Gastroesophageal sphincter (tissue), 4 donors: ENCODE results near the gene FRMD1. TPM values are rescaled to one million over a fixed set of nuclear protein-coding genes. Genes with fewer than 3 reads are reported as not detected.

Experiments used
- ATAC-seq: fragments of 150-250 bp; one replicate; pipeline ENCODE4 v1.9.1; 2016; ENCODE audit warnings: mild to moderate bottlenecking, moderate library complexity
- H3K27ac ChIP-seq, 4 donors: fragments of 200-600 bp; sonication (generic) in 3 of 4; 1 replicate in 3 of 4; 2 replicates in 1 of 4; pipeline ENCODE4 v1.5.1; 2016 to 2019
- H3K27me3 ChIP-seq: fragments of 200-600 bp; sonication (generic); one replicate; pipeline ENCODE4 v1.5.1; 2019
- H3K36me3 ChIP-seq, 2 donors: fragments of 200-600 bp; sonication (generic); one replicate each; pipeline ENCODE4 v1.5.1; 2019; ENCODE audit warnings: control low read depth in 1 of 2
- H3K4me1 ChIP-seq, 3 donors: fragments of 200-600 bp; sonication (generic); 1 replicate in 2 of 3; 2 replicates in 1 of 3; pipeline ENCODE4 v1.5.1; 2016 to 2019; ENCODE audit warnings: control low read depth in 2 of 3
- H3K4me3 ChIP-seq, 2 donors: fragments of 200-600 bp; sonication (generic); one replicate each; pipeline ENCODE4 v1.5.1; 2019; ENCODE audit warnings: mild to moderate bottlenecking in 1 of 2, moderate library complexity in 1 of 2
- H3K9me3 ChIP-seq, 3 donors: fragments of 200-600 bp; sonication (generic); one replicate each; pipeline ENCODE4 v1.5.1; 2017 to 2019; ENCODE audit warnings: control low read depth in 2 of 3
- EP300 ChIP-seq: sonication (generic); formaldehyde crosslinking; IDR thresholded peaks from one replicate; pipeline ENCODE4 v1.6.1; 2017; ENCODE audit warnings: antibody characterized with exemption, mild to moderate bottlenecking
- POLR2A ChIP-seq, 2 donors: fragments of 450-650 bp; IDR thresholded peaks; one replicate each; pipeline ENCODE4 v1.6.1; 2017; ENCODE audit warnings: antibody characterized with exemption in 2 of 2, mild to moderate bottlenecking in 2 of 2, moderate library complexity in 1 of 2
- POLR2AphosphoS5 ChIP-seq: sonication (generic); formaldehyde crosslinking; IDR thresholded peaks from one replicate; pipeline ENCODE4 v1.6.1; 2017; ENCODE audit warnings: antibody characterized with exemption
- WGBS, 2 donors: methylation state at CpG; one replicate each; pipeline ENCODE4 v1.1.5; 2018; ENCODE audit warnings: low coverage in 1 of 2; 5-methylcytosine and 5-hydroxymethylcytosine counted together
- total RNA-seq, 4 donors: library from RNA; depleted of rRNA; stranded (reverse); fragments of >200 nt; gene quantifications; one replicate each; pipeline ENCODE4 v1.1.0, GENCODE V29; 2016
- TF ChIP-seq, protein P1 (sequence below), 4 experiments: fragments of 200-600 bp in 2 of 4; fragments of 450-650 bp in 2 of 4; sonication (generic) in 1 of 4; IDR thresholded peaks; one replicate each; pipeline ENCODE4 v1.5.1; 2017 to 2019; ENCODE audit warnings: antibody characterized with exemption in 4 of 4, mild to moderate bottlenecking in 2 of 4, moderate library complexity in 2 of 4

FRMD1 gene
- total RNA-seq, 4 donors from 2014 or later = 0.10 to 0.54 (median 0.23) TPM; not detected in 1

GRCh38 chr6:168099201-168100010 is 20.4 kb upstream of the FRMD1 start:
- ATAC-seq = no peak
- no peak for TF ChIP-seq POLR2AphosphoS5
- TF ChIP-seq, protein P1, sequence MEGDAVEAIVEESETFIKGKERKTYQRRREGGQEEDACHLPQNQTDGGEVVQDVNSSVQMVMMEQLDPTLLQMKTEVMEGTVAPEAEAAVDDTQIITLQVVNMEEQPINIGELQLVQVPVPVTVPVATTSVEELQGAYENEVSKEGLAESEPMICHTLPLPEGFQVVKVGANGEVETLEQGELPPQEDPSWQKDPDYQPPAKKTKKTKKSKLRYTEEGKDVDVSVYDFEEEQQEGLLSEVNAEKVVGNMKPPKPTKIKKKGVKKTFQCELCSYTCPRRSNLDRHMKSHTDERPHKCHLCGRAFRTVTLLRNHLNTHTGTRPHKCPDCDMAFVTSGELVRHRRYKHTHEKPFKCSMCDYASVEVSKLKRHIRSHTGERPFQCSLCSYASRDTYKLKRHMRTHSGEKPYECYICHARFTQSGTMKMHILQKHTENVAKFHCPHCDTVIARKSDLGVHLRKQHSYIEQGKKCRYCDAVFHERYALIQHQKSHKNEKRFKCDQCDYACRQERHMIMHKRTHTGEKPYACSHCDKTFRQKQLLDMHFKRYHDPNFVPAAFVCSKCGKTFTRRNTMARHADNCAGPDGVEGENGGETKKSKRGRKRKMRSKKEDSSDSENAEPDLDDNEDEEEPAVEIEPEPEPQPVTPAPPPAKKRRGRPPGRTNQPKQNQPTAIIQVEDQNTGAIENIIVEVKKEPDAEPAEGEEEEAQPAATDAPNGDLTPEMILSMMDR (IDR thresholded peaks at IDR 0.05) = no peak
- TF ChIP-seq POLR2A (IDR thresholded peaks at IDR 0.05) = no peak
- TF ChIP-seq EP300 = no peak
- Histone ChIP-seq H3K4me3 (no peak overlapping the region), H3K9me3 (no peaks in the 10 kb centered on the region), H3K27ac (no peak overlapping the region), H3K27me3 (peaks cover 57% of the 10 kb centered on the region), H3K4me1 (peaks cover 0 to 18% (median 7%) of the 10 kb centered on the region in 3 donors), H3K36me3 (no peaks in the 10 kb centered on the region)
- 0 to 78% methylated on average over 1 to 3 of the region's 23 CpGs for WGBS, 2 donors

- H3K4me3 ChIP-seq = no peak overlapping the region
- no peak for ATAC-seq
- WGBS, 2 donors = no CpG with 5 or more reads among the region's 13 CpGs
- H3K27ac ChIP-seq = no peak overlapping the region
- peaks cover 0 to 18% (median 7%) of the 10 kb centered on the region in 3 donors for H3K4me1 ChIP-seq
- no peaks in the 10 kb centered on the region for H3K36me3 ChIP-seq
- no peak for TF ChIP-seq POLR2A (IDR thresholded peaks at IDR 0.05)
- no peak for TF ChIP-seq EP300
- TF ChIP-seq, protein P1 (IDR thresholded peaks at IDR 0.05) = no peak
- TF ChIP-seq POLR2AphosphoS5 = no peak
- no peaks in the 10 kb centered on the region for H3K9me3 ChIP-seq
- peaks cover 53% of the 10 kb centered on the region for H3K27me3 ChIP-seq
These were observed 19.4 kb upstream of the FRMD1 start for GRCh38 chr6:168098431-168098861.

- no peak overlapping the region for H3K27ac ChIP-seq
- peaks cover 47% of the 10 kb centered on the region for H3K27me3 ChIP-seq
- H3K4me1 ChIP-seq = peaks cover 0 to 18% (median 7%) of the 10 kb centered on the region in 3 donors
- WGBS, 2 donors = 87% methylated on average over 4 of the region's 22 CpGs
- ATAC-seq = no peak
- no peaks in the 10 kb centered on the region for H3K36me3 ChIP-seq
- no peaks in the 10 kb centered on the region for H3K9me3 ChIP-seq
- H3K4me3 ChIP-seq = no peak overlapping the region
- TF ChIP-seq, protein P1 (IDR thresholded peaks at IDR 0.05) = no peak
- TF ChIP-seq POLR2AphosphoS5 (no peak), EP300 (no peak), POLR2A (IDR thresholded peaks at IDR 0.05) (no peak)
These were observed 18.8 kb upstream of the FRMD1 start for GRCh38 chr6:168097621-168098430.

DNA sequence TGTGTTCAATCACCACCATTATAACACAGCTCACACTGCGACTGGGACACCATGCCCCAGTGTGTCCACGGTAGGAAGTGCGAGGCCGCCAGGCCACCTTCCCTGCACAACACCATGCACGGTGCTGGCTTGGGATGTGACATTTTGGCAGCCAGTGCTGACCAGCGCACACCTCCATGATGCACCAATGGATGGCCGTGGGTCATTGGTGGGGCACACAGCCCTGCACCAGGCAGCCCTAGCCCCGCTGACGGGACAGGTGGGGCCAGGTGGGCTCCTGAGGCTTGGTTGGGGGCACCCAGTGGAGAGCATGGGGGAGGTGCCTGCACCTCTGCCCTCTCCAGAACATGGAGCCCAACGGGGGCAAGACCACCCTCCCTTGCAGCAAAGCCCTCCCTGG is 18.2 kb upstream of the FRMD1 start:
- no peaks in the 10 kb centered on the region for H3K36me3 ChIP-seq
- H3K27ac ChIP-seq = no peak overlapping the region
- H3K27me3 ChIP-seq = peaks cover 41% of the 10 kb centered on the region
- 95% methylated on average over 5 of the region's 10 CpGs; no CpG with 5 or more reads in 1 of the 2 donors for WGBS, 2 donors
- H3K9me3 ChIP-seq = peaks cover 0 to 5% (median 0%) of the 10 kb centered on the region in 3 donors
- TF ChIP-seq EP300 = no peak
- no peak for TF ChIP-seq POLR2A (IDR thresholded peaks at IDR 0.05)
- ATAC-seq = no peak
- peaks cover 0 to 18% (median 7%) of the 10 kb centered on the region in 3 donors for H3K4me1 ChIP-seq
- no peak overlapping the region for H3K4me3 ChIP-seq

DNA sequence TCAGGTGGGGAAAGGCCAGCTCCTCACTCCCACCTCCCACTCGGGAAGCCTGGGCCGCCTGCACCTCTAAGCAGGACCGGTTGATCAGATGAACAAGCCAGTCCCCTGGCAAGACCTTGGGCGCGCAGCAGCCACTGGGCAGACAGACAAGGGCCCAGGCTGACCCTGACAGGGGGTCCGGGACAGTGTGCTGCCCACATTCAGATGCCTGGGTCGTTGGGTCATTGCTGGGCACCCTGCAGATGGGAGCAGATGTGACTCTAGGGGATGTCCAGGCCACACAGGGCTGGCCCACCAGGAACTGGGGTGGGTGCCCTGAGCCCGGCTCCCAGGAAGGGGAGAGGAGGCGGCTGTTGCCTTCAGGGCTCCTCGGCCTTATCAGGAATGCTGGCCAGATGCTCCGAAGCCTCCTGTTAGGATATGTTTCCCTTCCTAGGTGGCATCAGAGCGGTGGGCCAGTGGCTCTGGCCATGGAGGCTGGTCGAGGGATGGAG is 17.3 kb upstream of the FRMD1 start:
- Histone ChIP-seq H3K36me3 (no peaks in the 10 kb centered on the region), H3K4me3 (no peak overlapping the region), H3K27ac (no peak overlapping the region), H3K27me3 (peaks cover 32% of the 10 kb centered on the region), H3K4me1 (peaks cover 0 to 13% (median 3%) of the 10 kb centered on the region in 3 donors), H3K9me3 (peaks cover 0 to 5% (median 0%) of the 10 kb centered on the region in 3 donors)
- ATAC-seq = no peak
- WGBS, 2 donors = 80% methylated on average over 1 of the region's 13 CpGs; no CpG with 5 or more reads in 1 of the 2 donors
- TF ChIP-seq, protein P1 (IDR thresholded peaks at IDR 0.05) = no peak
- TF ChIP-seq EP300 = no peak
- no peak for TF ChIP-seq POLR2A (IDR thresholded peaks at IDR 0.05)
- no peak for TF ChIP-seq POLR2AphosphoS5
